ENCODE data around the gene CD99. TPM values are rescaled to one million over a fixed set of nuclear protein-coding genes. Genes with fewer than 3 reads are reported as not detected.

Gene CD99
- total and polyA plus RNA-seq, 2 of the 13 experiments (the other 11 are each of a cell fraction or from before 2014, with no cell fraction given) = 78.8 to 111 TPM

GRCh38 chrX:2689773-2690666 is 1.1 kb upstream of the CD99 start (continued):
- TF ChIP-seq ZBTB44 (CRISPR knock-in tag; IDR thresholded peaks at IDR 0.05) (no peak), CBX1 (IDR thresholded peaks at IDR 0.05; ENCODE audit: low read depth) (no peak), ZNF383 (CRISPR knock-in tag; IDR thresholded peaks at IDR 0.05; ENCODE audit: borderline replicate concordance) (no peak), ARID5B (CRISPR knock-in tag; IDR thresholded peaks at IDR 0.05) (peak; percentile 36; the same call in 1 of the 2 replicates), AGO2 (optimal IDR thresholded peaks at IDR 0.05; ENCODE audit: low read depth, low read length) (peak; percentile 58), PHF21A (CRISPR knock-in tag; IDR thresholded peaks at IDR 0.05) (peak; percentile 81), NFIB (CRISPR knock-in tag; IDR thresholded peaks at IDR 0.05; ENCODE audit: borderline replicate concordance) (no peak), HINFP (CRISPR knock-in tag; IDR thresholded peaks at IDR 0.05; ENCODE audit: low read depth) (0 out of 2 replicates have a peak, but pooled peaks have one; percentile 44), FOXP1 (IDR thresholded peaks at IDR 0.05) (no peak), FOXP1 (CRISPR knock-in tag; IDR thresholded peaks at IDR 0.05) (0 out of 2 replicates have a peak, but pooled peaks have one; percentile 7)
- TF ChIP-seq, protein P1, sequence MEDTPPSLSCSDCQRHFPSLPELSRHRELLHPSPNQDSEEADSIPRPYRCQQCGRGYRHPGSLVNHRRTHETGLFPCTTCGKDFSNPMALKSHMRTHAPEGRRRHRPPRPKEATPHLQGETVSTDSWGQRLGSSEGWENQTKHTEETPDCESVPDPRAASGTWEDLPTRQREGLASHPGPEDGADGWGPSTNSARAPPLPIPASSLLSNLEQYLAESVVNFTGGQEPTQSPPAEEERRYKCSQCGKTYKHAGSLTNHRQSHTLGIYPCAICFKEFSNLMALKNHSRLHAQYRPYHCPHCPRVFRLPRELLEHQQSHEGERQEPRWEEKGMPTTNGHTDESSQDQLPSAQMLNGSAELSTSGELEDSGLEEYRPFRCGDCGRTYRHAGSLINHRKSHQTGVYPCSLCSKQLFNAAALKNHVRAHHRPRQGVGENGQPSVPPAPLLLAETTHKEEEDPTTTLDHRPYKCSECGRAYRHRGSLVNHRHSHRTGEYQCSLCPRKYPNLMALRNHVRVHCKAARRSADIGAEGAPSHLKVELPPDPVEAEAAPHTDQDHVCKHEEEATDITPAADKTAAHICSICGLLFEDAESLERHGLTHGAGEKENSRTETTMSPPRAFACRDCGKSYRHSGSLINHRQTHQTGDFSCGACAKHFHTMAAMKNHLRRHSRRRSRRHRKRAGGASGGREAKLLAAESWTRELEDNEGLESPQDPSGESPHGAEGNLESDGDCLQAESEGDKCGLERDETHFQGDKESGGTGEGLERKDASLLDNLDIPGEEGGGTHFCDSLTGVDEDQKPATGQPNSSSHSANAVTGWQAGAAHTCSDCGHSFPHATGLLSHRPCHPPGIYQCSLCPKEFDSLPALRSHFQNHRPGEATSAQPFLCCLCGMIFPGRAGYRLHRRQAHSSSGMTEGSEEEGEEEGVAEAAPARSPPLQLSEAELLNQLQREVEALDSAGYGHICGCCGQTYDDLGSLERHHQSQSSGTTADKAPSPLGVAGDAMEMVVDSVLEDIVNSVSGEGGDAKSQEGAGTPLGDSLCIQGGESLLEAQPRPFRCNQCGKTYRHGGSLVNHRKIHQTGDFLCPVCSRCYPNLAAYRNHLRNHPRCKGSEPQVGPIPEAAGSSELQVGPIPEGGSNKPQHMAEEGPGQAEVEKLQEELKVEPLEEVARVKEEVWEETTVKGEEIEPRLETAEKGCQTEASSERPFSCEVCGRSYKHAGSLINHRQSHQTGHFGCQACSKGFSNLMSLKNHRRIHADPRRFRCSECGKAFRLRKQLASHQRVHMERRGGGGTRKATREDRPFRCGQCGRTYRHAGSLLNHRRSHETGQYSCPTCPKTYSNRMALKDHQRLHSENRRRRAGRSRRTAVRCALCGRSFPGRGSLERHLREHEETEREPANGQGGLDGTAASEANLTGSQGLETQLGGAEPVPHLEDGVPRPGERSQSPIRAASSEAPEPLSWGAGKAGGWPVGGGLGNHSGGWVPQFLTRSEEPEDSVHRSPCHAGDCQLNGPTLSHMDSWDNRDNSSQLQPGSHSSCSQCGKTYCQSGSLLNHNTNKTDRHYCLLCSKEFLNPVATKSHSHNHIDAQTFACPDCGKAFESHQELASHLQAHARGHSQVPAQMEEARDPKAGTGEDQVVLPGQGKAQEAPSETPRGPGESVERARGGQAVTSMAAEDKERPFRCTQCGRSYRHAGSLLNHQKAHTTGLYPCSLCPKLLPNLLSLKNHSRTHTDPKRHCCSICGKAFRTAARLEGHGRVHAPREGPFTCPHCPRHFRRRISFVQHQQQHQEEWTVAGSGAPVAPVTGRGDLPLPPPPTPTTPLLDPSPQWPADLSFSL (CRISPR knock-in tag; IDR thresholded peaks at IDR 0.05) = no peak
- TF ChIP-seq, protein P2, sequence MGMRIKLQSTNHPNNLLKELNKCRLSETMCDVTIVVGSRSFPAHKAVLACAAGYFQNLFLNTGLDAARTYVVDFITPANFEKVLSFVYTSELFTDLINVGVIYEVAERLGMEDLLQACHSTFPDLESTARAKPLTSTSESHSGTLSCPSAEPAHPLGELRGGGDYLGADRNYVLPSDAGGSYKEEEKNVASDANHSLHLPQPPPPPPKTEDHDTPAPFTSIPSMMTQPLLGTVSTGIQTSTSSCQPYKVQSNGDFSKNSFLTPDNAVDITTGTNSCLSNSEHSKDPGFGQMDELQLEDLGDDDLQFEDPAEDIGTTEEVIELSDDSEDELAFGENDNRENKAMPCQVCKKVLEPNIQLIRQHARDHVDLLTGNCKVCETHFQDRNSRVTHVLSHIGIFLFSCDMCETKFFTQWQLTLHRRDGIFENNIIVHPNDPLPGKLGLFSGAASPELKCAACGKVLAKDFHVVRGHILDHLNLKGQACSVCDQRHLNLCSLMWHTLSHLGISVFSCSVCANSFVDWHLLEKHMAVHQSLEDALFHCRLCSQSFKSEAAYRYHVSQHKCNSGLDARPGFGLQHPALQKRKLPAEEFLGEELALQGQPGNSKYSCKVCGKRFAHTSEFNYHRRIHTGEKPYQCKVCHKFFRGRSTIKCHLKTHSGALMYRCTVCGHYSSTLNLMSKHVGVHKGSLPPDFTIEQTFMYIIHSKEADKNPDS (CRISPR knock-in tag; IDR thresholded peaks at IDR 0.05) = no peak

All from HepG2 (cell line).